Measurements from ENCODE around the gene CRMP1.

- TF ChIP-seq EZH2phosphoT487 (IDR thresholded peaks at IDR 0.05; ENCODE audit: insufficient read depth, low read depth): no peak
- no peak for TF ChIP-seq EZH2 (IDR thresholded peaks at IDR 0.05; ENCODE audit: insufficient read depth, poor library complexity, severe bottlenecking)
These were observed 35.4 kb upstream of the CRMP1 start for GRCh38 chr4:5928274-5928673.
